Pancreas (tissue), 10 donors: Measurements from ENCODE around the gene ESF1. TPM values are rescaled to one million over a fixed set of nuclear protein-coding genes. Genes with fewer than 3 reads are reported as not detected.
"Not testable (repeated sequence)": the region's sequence is repeated elsewhere in the genome, so short reads cannot be mapped to it uniquely, and the experiment has no call there.

ENCODE experiments used
- ATAC-seq, 4 donors: fragments of 200-7000 bp; cut with Tn5 transposase; one replicate each; pipeline versions ENCODE4 v1.8.0 to v1.9.1; 2020; ENCODE audit warnings: mild to moderate bottlenecking in 4 of 4, moderate library complexity in 4 of 4
- DNase-seq, 6 donors: peaks; one replicate each; pipeline ENCODE4 v3.0.0-alpha.2; 2020
- FAIRE-seq: peaks from 2 replicates; lab custom pipeline; 2012; peaks lifted over from hg19 to GRCh38; lab: Jason Lieb, UNC
- H3K27ac ChIP-seq, 4 donors: fragments of 200-600 bp; sonication (generic); 1 replicate in 3 of 4; 2 replicates in 1 of 4; pipeline versions ENCODE4 v1.5.0 to v1.8.0; 2020
- H3K27me3 ChIP-seq, 4 donors: fragments of 200-600 bp; one replicate each; pipeline ENCODE4 v1.8.0; 2021
- H3K36me3 ChIP-seq, 3 donors: fragments of 200-600 bp; sonication (generic) in 1 of 3; one replicate each; pipeline versions ENCODE4 v1.5.0 to v1.8.0; 2020 to 2021
- H3K4me1 ChIP-seq, 3 donors: fragments of 200-600 bp; one replicate each; pipeline ENCODE4 v1.8.0; 2021
- H3K4me3 ChIP-seq, 4 donors: fragments of 200-600 bp; sonication (generic) in 2 of 4; one replicate each; pipeline versions ENCODE4 v1.5.0 to v1.8.0; 2020 to 2021
- H3K9me3 ChIP-seq, 4 donors: fragments of 200-600 bp; one replicate each; pipeline ENCODE4 v1.8.0; 2021
- CTCF ChIP-seq, 4 donors: fragments of 200-600 bp; sonication (generic) in 3 of 4; IDR thresholded peaks; one replicate each; pipeline versions ENCODE4 v1.5.0 to v1.8.0; 2021; ENCODE audit warnings: antibody characterized with exemption in 4 of 4
- WGBS, 2 donors: extraction: QIAGEN DNeasy Blood & Tissue Kit; methylation state at CpG; one replicate each; pipeline ENCODE4 v1.1.7; 2013; 5-methylcytosine and 5-hydroxymethylcytosine counted together
- intact Hi-C, 3 donors: fragments of 100-400 bp; cut with DNase I; formaldehyde crosslinking; loops; one replicate each; pipeline versions ENCODE4 v1.11.1 to v1.14.2; 2022
- polyA plus RNA-seq, 2 donors: library from polyadenylated mRNA; stranded (reverse); fragments of 200-250 nt; gene quantifications; one replicate each; pipeline ENCODE4 v1.2.3, GENCODE V29; 2013
- total RNA-seq, 6 donors: library from RNA; stranded (reverse); fragmentation: NEBNext Ultra II Directional in 4 of 6; extraction: Animal tissue kit (Norgen Biotek cat#: 25700) in 4 of 6; gene quantifications; one replicate each; pipeline versions ENCODE4 v1.2.1 to v1.2.4, GENCODE V29; 2021 to 2023
- donor health status: healthy with polysubstance abuse.
- donor health status: DM: no; HTN: no; CAD: no; lungs with moderate emphysema.
- donor health status: DM: no; HTN: no; CAD: no.
- donor health status: control.
- donor health status: control.
- donor health status: Bipolar disorder and iron deficiency.
- donor health status: DM: yes; HTN: yes; CAD: no.
- donor health status: DM: no; HTN: no; CAD: no.
- donor health status: DM: no; HTN: no; CAD: no.
- donor health status: DM: yes; HTN: yes; CAD: no.

The ESF1 gene
- total and polyA plus RNA-seq, 8 donors = 2.8 to 7.4 (median 5.9) TPM

GRCh38 chr20:13745784-13746183, 38.9 kb downstream of the ESF1 start:
- intact Hi-C loops = no loop called here
- DNase-seq (no peak), ATAC-seq (no peak), FAIRE-seq (no peak)
- Histone ChIP-seq H3K4me3 (no peak overlapping the region), H3K27me3 (no peaks in the 10 kb centered on the region), H3K4me1 (no peaks in the 10 kb centered on the region), H3K9me3 (no peaks in the 10 kb centered on the region), H3K36me3 (no peaks in the 10 kb centered on the region), H3K27ac (no peak overlapping the region)
- 93 to 100% methylated on average over 2 of the region's 2 CpGs for WGBS, 2 donors
- no peak for TF ChIP-seq CTCF (IDR thresholded peaks at IDR 0.05)

DNA sequence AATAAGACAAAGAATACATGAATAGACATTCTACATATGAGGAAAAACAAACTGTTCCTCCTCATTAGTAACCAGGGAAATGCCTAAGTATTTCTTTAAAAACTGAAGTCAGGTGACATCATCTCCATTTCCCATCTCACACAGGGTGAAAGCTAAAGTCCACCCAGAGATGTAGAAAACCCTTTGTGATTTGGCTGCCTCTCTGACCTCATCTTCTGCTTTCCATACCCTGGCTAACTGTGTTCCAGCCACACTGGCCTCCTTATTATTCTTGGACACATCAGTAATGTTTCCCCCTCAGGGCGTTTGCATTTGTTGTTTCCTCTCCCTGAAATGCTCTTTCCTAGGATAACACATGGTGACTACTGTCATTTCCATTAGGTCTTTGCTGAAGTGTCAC, 40.4 kb downstream of the ESF1 start:
- Histone ChIP-seq H3K4me3 (no peak overlapping the region), H3K36me3 (no peaks in the 10 kb centered on the region), H3K4me1 (no peaks in the 10 kb centered on the region), H3K27me3 (no peaks in the 10 kb centered on the region), H3K27ac (no peak overlapping the region), H3K9me3 (no peaks in the 10 kb centered on the region)
- no peak for TF ChIP-seq CTCF (IDR thresholded peaks at IDR 0.05)
- intact Hi-C loops = no loop called here
- no peak for DNase-seq
- WGBS, 2 donors = 70 to 81% methylated on average over 1 of the region's 1 CpG
- no peak for ATAC-seq
- FAIRE-seq = no peak

GRCh38 chr20:13741879-13742278, 42.8 kb downstream of the ESF1 start:
- ATAC-seq = no peak
- Histone ChIP-seq H3K4me1 (no peaks in the 10 kb centered on the region), H3K4me3 (no peak overlapping the region), H3K27me3 (no peaks in the 10 kb centered on the region), H3K36me3 (no peaks in the 10 kb centered on the region), H3K9me3 (no peaks in the 10 kb centered on the region), H3K27ac (no peak overlapping the region)
- intact Hi-C loops = no loop called here
- DNase-seq = no peak
- 96 to 97% methylated on average over 6 of the region's 6 CpGs for WGBS, 2 donors
- TF ChIP-seq CTCF (IDR thresholded peaks at IDR 0.05) = no peak
- no peak for FAIRE-seq

- Histone ChIP-seq H3K9me3 (no peaks in the 10 kb centered on the region), H3K27ac (no peak overlapping the region), H3K4me1 (no peaks in the 10 kb centered on the region), H3K36me3 (no peaks in the 10 kb centered on the region), H3K27me3 (no peaks in the 10 kb centered on the region), H3K4me3 (no peak overlapping the region)
- intact Hi-C loops = no loop called here
- no peak for DNase-seq
- TF ChIP-seq CTCF (IDR thresholded peaks at IDR 0.05) = no peak
- 76 to 83% methylated on average over 3 of the region's 3 CpGs for WGBS, 2 donors
- ATAC-seq = no peak
- FAIRE-seq = peak; percentile 9
Observed at GRCh38 chr20:13739731-13740649, 44.7 kb downstream of the ESF1 start.

- ATAC-seq, DNase-seq, H3K27me3 ChIP-seq, H3K36me3 ChIP-seq, intact Hi-C loops, H3K27ac ChIP-seq, H3K4me3 ChIP-seq, H3K4me1 ChIP-seq, FAIRE-seq, H3K9me3 ChIP-seq: not testable (repeated sequence)
- 96 to 98% methylated on average over 1 of the region's 1 CpG for WGBS, 2 donors
Observed at GRCh38 chr20:13738187-13738586, 46.5 kb downstream of the ESF1 start.
